Measurements from ENCODE around the gene STK25.
"Not testable (repeated sequence)": the region's sequence is repeated elsewhere in the genome, so short reads cannot be mapped to it uniquely, and the experiment has no call there.

The STK25 gene

GRCh38 chr2:241454837-241455485, 53.4 kb downstream of the STK25 start:
- Histone ChIP-seq H3K14ac (ENCODE audit: low read length) (no peak overlapping the region), H3K27me3 (ENCODE audit: control insufficient read depth in 3 of 3, insufficient read depth in 3 of 3, low read depth in 1 of 3, low read length in 3 of 3) (no peaks in the 10 kb centered on the region)
- no peak for DNase-seq (ENCODE audit: low spot score)

DNA sequence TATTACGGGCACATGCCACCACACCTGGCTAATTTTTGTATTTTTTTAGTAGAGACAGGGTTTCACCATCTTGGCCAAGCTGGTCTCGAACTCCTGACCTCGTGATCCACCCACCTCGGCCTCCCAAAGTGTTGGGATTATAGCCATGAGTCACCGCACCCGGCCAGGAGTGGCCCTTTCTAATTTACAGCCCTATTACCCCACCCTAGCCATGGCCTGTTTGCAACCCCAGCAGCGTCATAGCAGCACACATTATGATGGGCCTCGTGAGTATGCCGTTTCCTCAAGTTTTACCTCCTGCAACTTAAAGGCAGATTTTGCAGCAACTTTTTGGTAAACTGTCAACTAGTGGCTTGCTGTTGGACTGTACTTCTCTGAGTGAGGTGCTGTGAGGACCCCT, 54.5 kb downstream of the STK25 start:
- not testable (repeated sequence) for H3K18ac ChIP-seq (ENCODE audit: low read length); H3K9me3 ChIP-seq (replicated peaks in 1 of 2; ENCODE audit: control insufficient read depth in 2 of 2, insufficient read depth in 1 of 2, low read depth in 1 of 2, low read length in 2 of 2); H3K4me1 ChIP-seq (ENCODE audit: control insufficient read depth in 2 of 2, insufficient read depth in 1 of 2, low read depth in 1 of 2, low read length in 2 of 2); H4K91ac ChIP-seq (ENCODE audit: low read depth, low read length, poor library complexity); H2BK120ac ChIP-seq (ENCODE audit: low read depth, low read length); H3K4me2 ChIP-seq (ENCODE audit: insufficient read depth, low read length, poor library complexity, severe bottlenecking); H2BK15ac ChIP-seq (ENCODE audit: low read length); H3K36me3 ChIP-seq (replicated peaks in 1 of 2; ENCODE audit: control insufficient read depth in 2 of 2, insufficient read depth in 2 of 2, low read length in 2 of 2); H2BK12ac ChIP-seq (ENCODE audit: low read length); H2AK5ac ChIP-seq (ENCODE audit: low read depth, low read length); H3K9ac ChIP-seq (ENCODE audit: low read depth, low read length, poor library complexity); H3K14ac ChIP-seq (ENCODE audit: low read length); H2BK5ac ChIP-seq (ENCODE audit: low read length); H3K27me3 ChIP-seq (ENCODE audit: control insufficient read depth in 3 of 3, insufficient read depth in 3 of 3, low read depth in 1 of 3, low read length in 3 of 3); H3K79me1 ChIP-seq (ENCODE audit: low read depth, low read length); H3K27ac ChIP-seq (replicated peaks; ENCODE audit: low read length); DNase-seq (ENCODE audit: low spot score); H4K8ac ChIP-seq (ENCODE audit: low read depth, low read length); H3K4ac ChIP-seq (ENCODE audit: low read length); H3K23ac ChIP-seq (ENCODE audit: low read depth, low read length, poor library complexity); H3K4me3 ChIP-seq (ENCODE audit: low read length in 2 of 2); H2AFZ ChIP-seq (ENCODE audit: low read length)
- no CpG with 5 or more reads among the region's 9 CpGs for WGBS, 2 donors (ENCODE audit: extremely low coverage in 2 of 2, insufficient read length in 2 of 2, insufficient replicate concordance in 1 of 2)

More at GRCh38 chr2:241454837-241455485, 53.4 kb downstream of the STK25 start:
- Histone ChIP-seq H3K9ac (ENCODE audit: low read depth, low read length, poor library complexity) (no peak overlapping the region), H3K79me1 (ENCODE audit: low read depth, low read length) (peaks cover 3% of the 10 kb centered on the region), H2BK12ac (ENCODE audit: low read length) (no peak overlapping the region), H3K9me3 (replicated peaks in 1 of 2; ENCODE audit: control insufficient read depth in 2 of 2, insufficient read depth in 1 of 2, low read depth in 1 of 2, low read length in 2 of 2) (no peaks in the 10 kb centered on the region), H3K4me2 (ENCODE audit: insufficient read depth, low read length, poor library complexity, severe bottlenecking) (no peak overlapping the region), H3K23ac (ENCODE audit: low read depth, low read length, poor library complexity) (no peak overlapping the region), H4K91ac (ENCODE audit: low read depth, low read length, poor library complexity) (no peak overlapping the region), H2BK15ac (ENCODE audit: low read length) (no peak overlapping the region), H3K18ac (ENCODE audit: low read length) (no peak overlapping the region), H2BK120ac (ENCODE audit: low read depth, low read length) (no peak overlapping the region), H2AK5ac (ENCODE audit: low read depth, low read length) (no peak overlapping the region), H3K4me1 (ENCODE audit: control insufficient read depth in 2 of 2, insufficient read depth in 1 of 2, low read depth in 1 of 2, low read length in 2 of 2) (no peaks in the 10 kb centered on the region), H4K8ac (ENCODE audit: low read depth, low read length) (no peak overlapping the region), H3K36me3 (replicated peaks in 1 of 2; ENCODE audit: control insufficient read depth in 2 of 2, insufficient read depth in 2 of 2, low read length in 2 of 2) (no peaks in the 10 kb centered on the region), H3K4ac (ENCODE audit: low read length) (no peak overlapping the region), H2BK5ac (ENCODE audit: low read length) (no peak overlapping the region), H3K27ac (replicated peaks; ENCODE audit: low read length) (no peak overlapping the region), H3K4me3 (ENCODE audit: low read length in 2 of 2) (no peak overlapping the region), H2AFZ (ENCODE audit: low read length) (no peak overlapping the region)
- no CpG with 5 or more reads among the region's 3 CpGs for WGBS, 2 donors (ENCODE audit: extremely low coverage in 2 of 2, insufficient read length in 2 of 2, insufficient replicate concordance in 1 of 2)

DNA sequence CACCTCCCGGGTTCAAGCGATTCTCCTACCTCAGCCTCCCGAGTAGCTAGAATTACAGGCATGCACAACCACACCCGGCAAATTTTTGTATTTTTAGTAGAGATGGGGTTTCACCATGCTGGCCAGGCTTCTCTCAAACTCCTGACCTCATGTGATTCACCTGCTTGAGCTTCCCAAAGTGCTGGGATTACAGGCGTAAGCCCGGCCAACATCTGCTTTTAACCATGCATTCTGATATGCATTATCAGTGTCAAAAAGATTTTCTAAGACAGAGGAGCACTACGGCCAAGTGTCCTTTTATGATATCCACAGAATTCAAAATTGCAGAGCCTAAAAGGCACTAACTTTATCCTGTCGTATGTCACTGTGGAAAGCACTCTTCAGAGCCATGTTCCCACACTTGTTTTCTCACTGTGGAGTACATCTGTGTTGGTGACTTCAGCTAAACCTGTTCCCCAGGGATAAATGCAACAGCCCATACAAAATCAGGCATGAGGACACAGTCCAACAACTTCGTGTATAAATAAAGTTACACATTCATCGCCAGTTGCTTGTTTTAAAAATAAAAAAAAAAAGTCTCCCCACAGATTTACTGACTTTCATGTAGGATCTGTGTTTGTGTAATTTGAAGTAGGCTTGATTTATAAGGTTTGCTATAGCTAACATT, 56.4 kb downstream of the STK25 start:
- H3K4me3 ChIP-seq (ENCODE audit: low read length in 2 of 2): no peak overlapping the region
- no peak overlapping the region for H2AFZ ChIP-seq (ENCODE audit: low read length)
- H4K91ac ChIP-seq (ENCODE audit: low read depth, low read length, poor library complexity): no peak overlapping the region
- H3K4ac ChIP-seq (ENCODE audit: low read length): no peak overlapping the region
- no peaks in the 10 kb centered on the region for H3K27me3 ChIP-seq (ENCODE audit: control insufficient read depth in 3 of 3, insufficient read depth in 3 of 3, low read depth in 1 of 3, low read length in 3 of 3)
- H4K8ac ChIP-seq (ENCODE audit: low read depth, low read length): no peak overlapping the region
- H3K23ac ChIP-seq (ENCODE audit: low read depth, low read length, poor library complexity): no peak overlapping the region
- no CpG with 5 or more reads among the region's 10 CpGs for WGBS, 2 donors (ENCODE audit: extremely low coverage in 2 of 2, insufficient read length in 2 of 2, insufficient replicate concordance in 1 of 2)
- no peak overlapping the region for H3K27ac ChIP-seq (replicated peaks; ENCODE audit: low read length)
- no peak overlapping the region for H3K14ac ChIP-seq (ENCODE audit: low read length)
- H2BK5ac ChIP-seq (ENCODE audit: low read length): no peak overlapping the region
- no peak overlapping the region for H2BK120ac ChIP-seq (ENCODE audit: low read depth, low read length)
- no peak overlapping the region for H3K4me2 ChIP-seq (ENCODE audit: insufficient read depth, low read length, poor library complexity, severe bottlenecking)
- no peaks in the 10 kb centered on the region for H3K36me3 ChIP-seq (replicated peaks in 1 of 2; ENCODE audit: control insufficient read depth in 2 of 2, insufficient read depth in 2 of 2, low read length in 2 of 2)
- no peak overlapping the region for H2BK12ac ChIP-seq (ENCODE audit: low read length)
- no peak for DNase-seq (ENCODE audit: low spot score)
- H3K4me1 ChIP-seq (ENCODE audit: control insufficient read depth in 2 of 2, insufficient read depth in 1 of 2, low read depth in 1 of 2, low read length in 2 of 2): peaks cover 0 to 2% of the 10 kb centered on the region in 2 donors
- H3K9ac ChIP-seq (ENCODE audit: low read depth, low read length, poor library complexity): no peak overlapping the region
- no peaks in the 10 kb centered on the region for H3K9me3 ChIP-seq (replicated peaks in 1 of 2; ENCODE audit: control insufficient read depth in 2 of 2, insufficient read depth in 1 of 2, low read depth in 1 of 2, low read length in 2 of 2)
- H2AK5ac ChIP-seq (ENCODE audit: low read depth, low read length): no peak overlapping the region
- H2BK15ac ChIP-seq (ENCODE audit: low read length): no peak overlapping the region
- H3K79me1 ChIP-seq (ENCODE audit: low read depth, low read length): peaks cover 1% of the 10 kb centered on the region
- no peak overlapping the region for H3K18ac ChIP-seq (ENCODE audit: low read length)

- H2BK12ac ChIP-seq (ENCODE audit: low read length); H2BK120ac ChIP-seq (ENCODE audit: low read depth, low read length); H2AFZ ChIP-seq (ENCODE audit: low read length); H3K36me3 ChIP-seq (replicated peaks in 1 of 2; ENCODE audit: control insufficient read depth in 2 of 2, insufficient read depth in 2 of 2, low read length in 2 of 2); H2AK5ac ChIP-seq (ENCODE audit: low read depth, low read length); H3K14ac ChIP-seq (ENCODE audit: low read length); H4K8ac ChIP-seq (ENCODE audit: low read depth, low read length); DNase-seq (ENCODE audit: low spot score); H3K18ac ChIP-seq (ENCODE audit: low read length); H3K9me3 ChIP-seq (replicated peaks in 1 of 2; ENCODE audit: control insufficient read depth in 2 of 2, insufficient read depth in 1 of 2, low read depth in 1 of 2, low read length in 2 of 2); H3K4me1 ChIP-seq (ENCODE audit: control insufficient read depth in 2 of 2, insufficient read depth in 1 of 2, low read depth in 1 of 2, low read length in 2 of 2); H2BK5ac ChIP-seq (ENCODE audit: low read length); H3K4ac ChIP-seq (ENCODE audit: low read length); H3K4me2 ChIP-seq (ENCODE audit: insufficient read depth, low read length, poor library complexity, severe bottlenecking); H3K9ac ChIP-seq (ENCODE audit: low read depth, low read length, poor library complexity); H2BK15ac ChIP-seq (ENCODE audit: low read length); H3K27ac ChIP-seq (replicated peaks; ENCODE audit: low read length); H3K79me1 ChIP-seq (ENCODE audit: low read depth, low read length); H3K4me3 ChIP-seq (ENCODE audit: low read length in 2 of 2); H3K27me3 ChIP-seq (ENCODE audit: control insufficient read depth in 3 of 3, insufficient read depth in 3 of 3, low read depth in 1 of 3, low read length in 3 of 3); H4K91ac ChIP-seq (ENCODE audit: low read depth, low read length, poor library complexity); H3K23ac ChIP-seq (ENCODE audit: low read depth, low read length, poor library complexity): not testable (repeated sequence)
- WGBS, 2 donors (ENCODE audit: extremely low coverage in 2 of 2, insufficient read length in 2 of 2, insufficient replicate concordance in 1 of 2): no CpG with 5 or more reads among the region's 7 CpGs
Observed at GRCh38 chr2:241450092-241450491, 58.3 kb downstream of the STK25 start.

Measured in neuronal stem cell (in vitro differentiated cells).